Psoas muscle (tissue), 8 donors: ENCODE results near the gene HDAC8. TPM values are rescaled to one million over a fixed set of nuclear protein-coding genes. Genes with fewer than 3 reads are reported as not detected.
A peak's percentile ranks its signal among the peaks of the same experiment; 100 is the strongest.

Source experiments
- ATAC-seq, 4 donors: fragments of 200-7000 bp; cut with Tn5 transposase; one replicate each; pipeline ENCODE4 v1.9.1; 2020; ENCODE audit warnings: moderate library complexity in 3 of 4, mild to moderate bottlenecking in 2 of 4
- DNase-seq, 2 donors: peaks; one replicate each; pipeline ENCODE4 v3.0.0-alpha.2; 2020
- H3K27ac ChIP-seq: fragments of 200-600 bp; one replicate; pipeline ENCODE4 v1.8.0; 2022
- H3K27me3 ChIP-seq, 3 donors: fragments of 200-600 bp in 1 of 3; one replicate each; pipeline versions ENCODE4 v1.6.1 to v1.8.0; 2013 to 2022; ENCODE audit warnings: low read length in 2 of 3, mild to moderate bottlenecking in 2 of 3, moderate library complexity in 1 of 3; ENCODE audit not compliant: insufficient read depth in 3 of 3
- H3K36me3 ChIP-seq, 2 donors: fragments of 200-600 bp in 1 of 2; one replicate each; pipeline versions ENCODE4 v1.6.1 to v1.8.0; 2013 to 2022; ENCODE audit warnings: low read depth in 1 of 2, mild to moderate bottlenecking in 1 of 2, moderate library complexity in 1 of 2; ENCODE audit not compliant: insufficient read depth in 1 of 2
- H3K4me1 ChIP-seq: fragments of 200-600 bp; one replicate; pipeline ENCODE4 v1.8.0; 2022
- H3K4me3 ChIP-seq: fragments of 200-600 bp; one replicate; pipeline ENCODE4 v1.8.0; 2022; ENCODE audit warnings: mild to moderate bottlenecking
- H3K9me3 ChIP-seq: fragments of 200-600 bp; one replicate; pipeline ENCODE4 v1.8.0; 2022
- WGBS, 3 donors: extraction: QIAGEN DNeasy Blood & Tissue Kit; methylation state at CpG; one replicate each; pipeline versions ENCODE4 v1.1.6 to v1.1.7; 2013; 5-methylcytosine and 5-hydroxymethylcytosine counted together
- intact Hi-C, 2 donors: fragments of 100-400 bp; cut with DNase I; formaldehyde crosslinking; loops; one replicate each; pipeline versions ENCODE4 v1.11.0 to v1.14.2; 2022
- polyA plus RNA-seq, 3 donors: library from polyadenylated mRNA; stranded (reverse); fragments of 200-250 nt; gene quantifications; one replicate each; pipeline ENCODE4 v1.2.3, GENCODE V29; 2013
- total RNA-seq, 4 donors: library from RNA; stranded (reverse); fragmentation: NEBNext Ultra II Directional in 2 of 4; extraction: Animal tissue kit (Norgen Biotek cat#: 25700) in 2 of 4; gene quantifications; one replicate each; pipeline versions ENCODE4 v1.2.1 to v1.2.4, GENCODE V29; 2021 to 2023
- TF ChIP-seq, protein P1 (sequence below): fragments of 200-600 bp; IDR thresholded peaks from one replicate; pipeline ENCODE4 v1.8.0; 2022; ENCODE audit warnings: antibody characterized with exemption
- donor health status: healthy with polysubstance abuse.
- donor health status: DM: no; HTN: no; CAD: no; lungs with moderate emphysema.
- donor health status: Bipolar disorder and iron deficiency.
- donor health status: healthy.
- donor health status: DM: yes; HTN: yes; CAD: no.
- donor health status: DM: no; HTN: no; CAD: no.
- donor health status: DM: no; HTN: no; CAD: no.
- donor health status: DM: yes; HTN: yes; CAD: no.

Gene HDAC8
- total and polyA plus RNA-seq, 7 donors: 5.8 to 17.5 (median 10.8) TPM

DNA sequence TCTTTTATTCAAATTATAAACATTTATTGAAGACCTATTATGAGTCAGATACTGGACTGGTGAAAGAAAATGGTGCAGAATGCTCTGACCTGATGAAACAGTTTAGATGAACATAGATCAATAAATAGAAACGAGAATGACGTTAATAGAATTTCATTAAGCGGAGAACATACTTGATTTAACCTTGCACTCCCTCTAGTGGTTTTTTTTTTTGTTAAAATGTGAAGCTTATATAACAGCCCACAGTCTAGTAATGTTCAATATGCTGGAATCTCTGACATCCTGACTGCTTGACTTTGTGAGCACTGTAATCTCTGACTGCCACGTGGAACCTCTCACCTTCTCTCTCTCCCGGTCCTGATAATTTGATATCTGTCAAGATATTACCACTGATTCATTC is 32.3 kb downstream of the HDAC8 start:
- Histone ChIP-seq H3K9me3 (no peaks in the 10 kb centered on the region), H3K27ac (no peak overlapping the region), H3K36me3 (no peaks in the 10 kb centered on the region), H3K27me3 (no peaks in the 10 kb centered on the region), H3K4me1 (peaks cover 12% of the 10 kb centered on the region), H3K4me3 (no peak overlapping the region)
- intact Hi-C loops: loop anchor here (10.0 kb wide), 3 partner anchors 146 to 296 kb away; partner anchors contain the start of gene CITED1 (in 1 of the 2)
- WGBS, 3 donors: 6 to 21% (median 7%) methylated on average over 5 of the region's 5 CpGs
- DNase-seq (no peak), ATAC-seq (peak in 3 of 4 donors; percentile 33 to 58 (median 36))
- TF ChIP-seq, protein P1, sequence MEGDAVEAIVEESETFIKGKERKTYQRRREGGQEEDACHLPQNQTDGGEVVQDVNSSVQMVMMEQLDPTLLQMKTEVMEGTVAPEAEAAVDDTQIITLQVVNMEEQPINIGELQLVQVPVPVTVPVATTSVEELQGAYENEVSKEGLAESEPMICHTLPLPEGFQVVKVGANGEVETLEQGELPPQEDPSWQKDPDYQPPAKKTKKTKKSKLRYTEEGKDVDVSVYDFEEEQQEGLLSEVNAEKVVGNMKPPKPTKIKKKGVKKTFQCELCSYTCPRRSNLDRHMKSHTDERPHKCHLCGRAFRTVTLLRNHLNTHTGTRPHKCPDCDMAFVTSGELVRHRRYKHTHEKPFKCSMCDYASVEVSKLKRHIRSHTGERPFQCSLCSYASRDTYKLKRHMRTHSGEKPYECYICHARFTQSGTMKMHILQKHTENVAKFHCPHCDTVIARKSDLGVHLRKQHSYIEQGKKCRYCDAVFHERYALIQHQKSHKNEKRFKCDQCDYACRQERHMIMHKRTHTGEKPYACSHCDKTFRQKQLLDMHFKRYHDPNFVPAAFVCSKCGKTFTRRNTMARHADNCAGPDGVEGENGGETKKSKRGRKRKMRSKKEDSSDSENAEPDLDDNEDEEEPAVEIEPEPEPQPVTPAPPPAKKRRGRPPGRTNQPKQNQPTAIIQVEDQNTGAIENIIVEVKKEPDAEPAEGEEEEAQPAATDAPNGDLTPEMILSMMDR: peak; percentile 36

DNA sequence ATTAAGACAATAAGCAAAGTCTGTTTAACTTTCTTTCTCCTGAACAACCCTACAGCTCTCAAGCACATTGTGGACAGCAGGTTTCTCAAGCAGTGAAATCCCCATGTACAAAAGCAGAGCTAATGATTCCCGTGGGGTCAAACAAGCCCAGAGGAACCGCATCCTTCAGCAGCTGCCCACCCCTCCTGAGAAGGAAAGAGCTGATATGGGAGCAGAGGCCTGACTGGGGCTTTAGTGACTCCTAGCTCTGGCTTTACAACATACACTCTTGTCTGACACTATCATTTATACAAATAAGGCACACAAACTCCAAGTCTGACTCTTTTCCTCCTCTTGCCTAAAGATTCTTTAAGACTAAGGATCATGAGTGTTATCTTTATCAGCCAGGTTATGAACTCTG is 32.8 kb downstream of the HDAC8 start:
- no peak for ATAC-seq
- TF ChIP-seq, protein P1: no peak
- DNase-seq: no peak
- H3K36me3 ChIP-seq: no peaks in the 10 kb centered on the region
- no peaks in the 10 kb centered on the region for H3K27me3 ChIP-seq
- H3K4me3 ChIP-seq: no peak overlapping the region
- H3K9me3 ChIP-seq: no peaks in the 10 kb centered on the region
- 56 to 73% (median 67%) methylated on average over 2 of the region's 2 CpGs for WGBS, 3 donors
- H3K4me1 ChIP-seq: peaks cover 12% of the 10 kb centered on the region
- intact Hi-C loops: loop anchor here (5.0 to 10.0 kb wide), 4 partner anchors 145 to 295 kb away; partner anchors contain the start of gene CITED1 (in 2 of the 2)
- no peak overlapping the region for H3K27ac ChIP-seq

DNA sequence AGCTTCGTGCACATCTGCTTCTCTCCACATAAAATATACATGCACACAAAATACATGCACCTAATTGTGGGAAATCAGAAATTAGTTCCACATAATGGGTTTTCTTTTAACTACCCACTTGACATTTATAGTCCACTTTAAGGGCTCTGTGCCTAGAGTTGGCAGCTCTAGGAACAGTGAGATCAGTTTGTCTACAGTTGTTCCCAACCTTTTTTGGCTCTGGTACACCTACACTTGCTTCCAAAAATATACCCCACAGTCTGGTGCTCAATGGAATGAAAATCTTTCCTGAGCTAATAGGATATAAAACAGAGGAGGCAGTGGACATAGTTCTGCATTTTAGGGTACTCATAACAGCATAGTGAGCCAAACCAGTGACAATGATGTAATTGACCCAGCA is 36.1 kb downstream of the HDAC8 start:
- DNase-seq (no peak), ATAC-seq (peak; percentile 70 to 95 (median 82))
- Histone ChIP-seq H3K36me3 (no peaks in the 10 kb centered on the region), H3K4me3 (no peak overlapping the region), H3K4me1 (peaks cover 12% of the 10 kb centered on the region), H3K9me3 (no peaks in the 10 kb centered on the region), H3K27ac (no peak overlapping the region), H3K27me3 (no peaks in the 10 kb centered on the region)
- TF ChIP-seq, protein P1: no peak
- intact Hi-C loops: loop anchor here in 1 of 2 donors (5.0 kb wide), 1 partner anchor 229 kb away; the partner anchor contains the start of gene CITED1
- whole genome bisulfite sequencing, 3 donors: 29 to 59% (median 41%) methylated on average over 1 of the region's 1 CpG

DNA sequence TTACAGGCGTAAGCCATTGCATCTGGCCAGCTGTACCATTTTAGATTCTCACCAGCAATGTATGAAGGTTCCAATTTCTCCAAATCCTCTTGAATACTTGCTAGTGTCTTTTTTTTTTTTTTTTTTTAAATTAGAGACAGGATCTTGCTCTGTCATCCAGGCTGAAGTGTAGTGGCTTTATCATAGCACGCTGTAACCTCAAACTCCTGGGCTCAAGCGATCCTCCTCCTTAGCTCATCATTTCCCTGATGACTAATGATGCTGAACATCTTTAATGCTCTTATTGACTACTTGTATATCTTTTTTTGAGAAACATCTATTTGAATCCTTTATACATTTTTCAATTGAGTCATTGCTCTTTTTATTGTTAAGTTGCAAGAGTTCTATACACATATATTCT is 40.3 kb downstream of the HDAC8 start:
- Histone ChIP-seq H3K27ac (no peak overlapping the region), H3K36me3 (no peaks in the 10 kb centered on the region), H3K4me3 (no peak overlapping the region), H3K4me1 (peaks cover 12% of the 10 kb centered on the region), H3K27me3 (peaks cover 0 to 4% (median 0%) of the 10 kb centered on the region in 3 donors), H3K9me3 (no peaks in the 10 kb centered on the region)
- intact Hi-C loops: no loop called here
- no peak for DNase-seq
- WGBS, 3 donors: 87 to 99% (median 96%) methylated on average over 3 of the region's 3 CpGs
- ATAC-seq: no peak
- TF ChIP-seq, protein P1: no peak
